GOT3 (cell line): ENCODE measurements around the gene AVPR2.

ENCODE experiments used
- DNase-seq: peaks from one replicate; lab custom pipeline; 2025; ENCODE audit warnings: mixed read lengths; lab: John Stamatoyannopoulos, UW

Gene AVPR2

DNA sequence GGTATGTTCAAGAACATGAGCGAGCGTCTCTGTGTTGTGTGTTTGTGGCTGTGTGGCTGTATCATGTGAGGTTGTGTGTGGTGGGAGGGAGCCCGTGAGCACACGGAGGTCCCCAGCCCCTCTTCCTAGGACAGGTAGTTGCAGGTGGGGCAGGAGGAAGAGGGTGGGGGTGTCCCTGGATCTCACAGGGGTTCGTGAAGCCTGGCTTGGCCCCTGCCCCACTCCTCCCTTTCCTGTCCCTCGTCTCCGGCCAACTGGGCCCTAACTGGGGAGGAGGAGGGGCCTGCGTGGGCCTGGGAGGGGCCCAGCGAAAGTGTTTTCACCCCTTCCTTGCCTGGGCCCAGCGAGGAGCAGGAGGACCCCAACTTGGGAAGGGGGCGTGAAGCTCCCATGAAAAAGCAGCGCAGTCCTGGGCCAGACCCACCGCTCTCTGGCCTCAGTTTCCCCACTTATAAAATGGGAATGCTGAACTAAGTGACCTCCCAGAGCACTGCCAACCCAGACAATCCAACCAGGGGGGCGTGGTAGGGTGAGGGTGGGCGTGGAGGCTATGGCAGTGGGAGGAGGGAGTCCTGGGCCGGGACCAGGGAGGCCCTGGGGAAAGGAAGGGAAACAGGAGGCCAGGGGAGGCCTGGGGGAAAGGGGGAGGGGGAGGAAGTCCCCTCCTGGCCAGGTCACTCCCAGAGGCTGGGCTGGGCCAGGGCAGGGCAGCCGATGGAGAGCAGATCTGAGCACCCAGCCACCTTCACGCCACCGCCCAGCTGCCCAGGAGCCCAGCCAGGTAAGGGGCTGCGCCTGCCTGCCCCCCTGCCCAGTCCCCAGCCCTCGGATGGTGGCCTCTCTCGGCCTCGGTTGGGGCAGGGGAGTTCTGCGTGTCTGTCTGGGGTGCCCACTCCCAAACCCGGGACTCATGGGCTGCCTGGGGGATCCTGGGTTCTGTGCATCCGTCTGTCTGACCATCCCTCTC lies at the start of gene AVPR2:
Gene AVPR2, plus strand, starts transcription at position 683 of the 967 bp plus-strand sequence. CDS start 473 bp downstream, outside the sequence.
- DNase-seq: no peak

DNA sequence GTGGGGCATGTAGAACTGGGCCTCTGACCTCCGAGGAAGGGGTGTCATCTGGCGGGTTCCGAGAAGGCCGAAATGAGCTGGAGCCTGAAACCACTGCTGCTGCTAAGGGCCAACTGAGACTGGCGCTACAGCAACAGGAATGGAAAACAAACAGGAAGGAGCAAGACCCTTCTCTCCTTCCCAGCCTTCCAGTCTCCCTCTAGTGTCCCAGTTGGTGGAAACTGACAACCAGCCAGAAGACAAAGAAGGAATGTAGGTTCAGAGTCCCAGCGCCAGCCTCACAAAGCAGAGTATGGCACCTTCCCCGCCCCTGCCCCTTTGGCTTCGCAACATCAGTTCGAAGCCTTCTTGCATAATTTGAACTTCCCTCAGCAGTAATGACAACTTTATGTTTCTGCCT lies 49.8 kb upstream of the AVPR2 start:
- DNase-seq: no peak

DNA sequence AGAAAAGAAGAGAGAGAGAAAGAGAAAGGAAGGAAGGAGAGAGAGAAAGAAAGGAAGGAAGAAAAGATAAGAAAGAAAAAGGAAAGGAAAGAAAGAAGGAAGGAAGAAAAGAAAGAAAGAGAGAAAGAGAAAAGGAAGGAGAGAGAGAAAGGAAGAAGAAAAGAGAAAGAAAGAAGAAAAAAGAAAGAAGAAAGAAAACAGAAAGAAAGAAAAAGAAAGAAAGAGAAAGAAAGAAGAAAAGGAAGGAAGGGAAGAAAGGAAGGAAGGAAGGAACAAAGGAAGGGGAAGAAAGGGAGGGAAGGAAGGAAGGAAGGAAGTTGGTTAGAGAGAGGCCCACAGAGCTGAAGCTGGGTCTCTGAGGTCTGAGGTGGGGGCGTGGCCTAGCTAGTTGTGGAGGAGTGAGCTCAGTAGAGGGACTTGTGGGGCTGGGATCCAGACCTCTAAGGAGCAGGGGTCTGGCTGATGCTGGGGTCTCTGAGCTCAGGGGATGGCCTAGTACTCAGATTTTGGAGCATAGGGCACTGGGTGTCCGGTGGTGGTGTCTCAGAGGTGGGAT lies 47.0 kb upstream of the AVPR2 start:
- DNase-seq: no peak

DNA sequence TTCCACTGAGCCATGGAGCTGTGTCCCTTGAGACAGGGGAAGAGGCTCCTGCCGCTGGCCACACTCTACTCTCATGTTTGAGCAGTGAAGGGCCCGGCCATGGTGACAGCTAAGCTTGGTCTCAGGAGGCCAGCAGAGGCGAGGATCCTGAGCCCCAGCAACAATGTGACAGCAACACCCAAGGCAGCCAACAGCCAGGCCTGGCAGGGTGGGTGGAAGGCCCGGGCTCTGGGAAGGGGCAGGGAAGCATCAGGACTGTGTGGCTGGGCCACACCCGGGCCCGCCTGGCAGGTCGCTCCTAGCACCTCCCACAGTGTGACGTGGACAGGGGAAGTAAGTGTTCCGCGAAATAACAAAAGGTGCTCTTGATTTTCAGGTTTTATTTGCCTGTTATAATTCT lies 43.3 kb upstream of the AVPR2 start:
- no peak for DNase-seq

DNA sequence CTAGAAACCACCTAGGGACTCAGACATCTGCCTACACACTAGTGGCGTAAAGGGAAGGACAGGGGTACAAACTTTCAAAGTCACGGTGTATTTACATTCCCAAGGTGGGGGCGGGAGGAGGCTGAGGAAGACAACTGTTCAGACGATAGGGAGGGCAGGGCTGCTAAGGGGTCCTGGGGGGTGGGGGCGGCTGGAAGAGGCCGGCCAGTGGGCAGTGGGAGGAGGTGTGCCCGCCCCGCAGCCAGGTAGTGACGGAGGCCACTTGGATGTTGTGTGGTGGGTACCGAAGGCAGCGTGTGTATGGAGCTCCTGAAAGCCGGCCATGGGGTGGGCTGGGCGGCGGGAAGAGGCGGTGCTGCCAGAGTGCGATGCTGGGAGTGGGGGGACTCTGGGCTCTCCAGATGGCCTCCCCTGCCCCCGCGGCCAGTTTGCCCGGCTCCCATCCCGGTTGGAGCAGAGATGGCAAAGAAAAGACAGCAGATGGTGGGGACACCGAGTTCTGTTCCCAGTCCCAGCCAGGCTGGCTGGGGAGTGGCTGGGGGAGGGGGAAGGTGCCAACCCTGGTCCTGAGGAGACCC lies 42.7 kb upstream of the AVPR2 start:
- no peak for DNase-seq

DNA sequence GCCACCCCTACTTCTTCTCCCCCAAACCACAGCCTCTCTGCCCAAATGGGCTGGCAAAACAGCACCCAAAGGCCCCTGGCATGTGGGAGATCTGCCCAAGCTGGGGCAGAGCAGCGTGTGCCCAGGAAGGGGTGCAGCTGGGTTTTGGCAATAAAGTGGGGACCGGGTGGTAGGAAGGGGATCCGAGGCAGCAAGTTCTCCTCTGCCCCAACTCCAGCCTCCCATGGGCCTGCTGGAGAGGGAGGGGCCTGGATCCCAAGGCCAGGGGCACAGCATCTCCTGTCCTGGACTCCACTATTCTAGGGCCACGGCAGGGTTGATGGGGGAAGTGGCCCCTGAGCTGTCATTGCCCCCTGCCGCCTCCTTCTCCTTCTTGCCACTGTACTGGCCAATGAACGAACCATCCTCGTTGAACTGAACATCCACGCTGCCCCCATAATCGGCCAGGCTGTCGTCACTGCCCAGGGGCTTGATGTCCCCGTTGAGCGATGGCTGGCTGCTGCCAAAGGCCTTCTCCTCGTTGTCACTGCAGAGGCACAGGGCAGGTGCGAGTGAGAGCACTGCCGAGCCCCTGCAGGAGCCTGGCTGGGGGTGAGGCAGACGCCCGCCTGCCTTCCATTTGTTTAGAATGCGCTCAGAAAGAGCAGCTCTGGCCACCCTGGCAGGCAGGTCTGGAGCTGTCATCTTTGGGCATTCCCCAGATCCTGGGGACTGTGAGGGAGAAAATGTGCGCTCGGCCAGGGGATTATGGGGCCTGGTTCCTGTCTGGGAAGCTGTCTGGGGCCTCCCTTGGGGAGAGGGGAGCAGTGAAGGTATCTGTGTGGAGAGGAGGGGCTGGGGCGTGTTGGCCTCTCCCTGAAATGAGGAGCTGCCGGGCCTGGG lies 41.9 kb upstream of the AVPR2 start:
- DNase-seq: no peak

DNA sequence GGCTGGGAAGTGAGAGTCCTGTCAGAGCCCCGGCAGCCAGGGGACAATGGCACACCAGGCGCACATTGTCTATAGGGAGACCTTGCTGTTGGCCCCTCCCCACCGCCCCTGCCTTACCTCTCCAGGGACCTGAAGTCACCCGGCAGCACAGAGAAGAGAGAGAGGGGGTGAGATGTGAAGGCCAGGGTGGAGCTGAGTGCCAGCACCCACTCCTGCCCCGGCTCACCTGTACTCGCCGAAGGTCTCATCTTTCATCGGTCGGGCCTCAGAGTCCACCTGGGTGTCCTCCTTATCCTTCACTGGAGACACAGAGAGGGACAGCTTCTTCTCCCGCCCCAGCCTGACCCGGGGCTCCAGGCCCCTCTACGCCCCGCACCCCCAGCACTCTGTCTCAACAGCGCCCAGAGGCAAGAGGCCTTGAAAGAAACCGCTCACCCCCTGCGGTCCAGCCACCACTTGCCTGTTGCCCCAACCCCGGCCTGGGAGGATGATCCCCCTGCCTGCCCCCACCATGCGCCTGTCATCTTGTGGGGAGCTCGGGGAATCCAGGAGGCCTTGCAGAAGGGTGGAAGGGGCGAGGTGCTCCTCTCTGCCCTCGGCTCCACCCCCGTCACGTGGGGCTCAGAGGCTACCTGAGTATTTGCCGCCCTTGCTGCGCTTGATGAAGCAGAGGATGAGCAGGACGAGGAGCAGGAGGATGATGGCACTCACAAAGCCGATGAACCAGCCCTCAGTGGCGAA lies 41.1 kb upstream of the AVPR2 start:
- no peak for DNase-seq

DNA sequence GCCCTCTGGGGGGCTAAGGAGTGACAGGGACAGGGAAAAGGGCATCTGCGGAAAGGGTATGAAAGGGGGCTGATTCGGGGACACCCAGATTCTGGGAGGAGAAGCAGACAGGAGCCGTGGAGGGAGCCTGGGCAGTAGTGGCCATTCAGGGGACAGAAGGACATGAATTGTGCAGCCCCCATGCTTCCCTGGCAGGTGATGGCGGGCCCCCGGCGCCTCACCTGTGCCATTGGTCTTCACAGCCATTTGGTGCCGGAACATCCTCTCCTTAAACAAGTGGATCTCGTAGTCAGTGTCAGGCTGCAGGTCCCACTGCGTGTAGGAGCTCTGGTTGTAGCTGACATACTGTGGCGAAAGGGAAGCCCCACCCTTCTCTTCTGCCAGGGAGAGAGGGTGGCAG lies 40.4 kb upstream of the AVPR2 start:
- DNase-seq: no peak

DNA sequence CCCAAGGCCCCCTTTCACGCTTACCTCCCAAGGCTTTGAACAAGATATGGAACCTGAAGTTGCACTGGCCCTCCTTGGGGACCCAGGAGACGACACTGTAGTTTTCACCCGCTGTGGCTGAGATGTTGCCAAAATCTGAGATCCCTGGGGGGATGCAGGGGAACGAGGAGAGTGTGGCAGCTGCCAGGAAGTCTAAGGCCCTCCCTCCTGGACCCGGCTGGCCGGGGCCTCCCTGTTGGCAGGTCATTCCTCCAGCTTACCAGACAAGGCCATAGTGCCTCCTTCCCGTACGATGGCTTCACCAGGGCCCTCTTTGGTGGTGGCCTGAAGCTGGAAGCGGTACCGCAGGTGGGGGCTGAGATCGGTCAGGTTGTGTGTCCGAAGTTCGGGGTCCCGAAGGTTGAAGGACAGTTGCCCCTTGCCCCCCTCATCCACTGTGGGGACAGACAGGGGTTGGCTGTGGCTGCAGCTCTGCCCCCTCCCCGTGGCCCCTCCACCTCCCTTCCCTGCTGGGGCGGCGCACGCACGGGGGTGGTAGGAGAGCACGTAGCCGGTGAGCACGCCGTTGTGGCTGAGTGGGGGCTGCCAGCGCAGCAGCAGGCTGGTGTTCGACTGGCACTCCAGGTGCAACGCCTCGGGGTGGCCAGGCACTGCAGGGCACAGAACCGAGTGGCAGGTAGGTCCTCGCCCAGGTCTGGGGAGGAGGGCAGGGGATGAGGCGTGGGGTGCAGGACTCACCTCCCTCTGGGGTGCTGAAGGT lies 39.7 kb upstream of the AVPR2 start:
- DNase-seq: no peak

DNA sequence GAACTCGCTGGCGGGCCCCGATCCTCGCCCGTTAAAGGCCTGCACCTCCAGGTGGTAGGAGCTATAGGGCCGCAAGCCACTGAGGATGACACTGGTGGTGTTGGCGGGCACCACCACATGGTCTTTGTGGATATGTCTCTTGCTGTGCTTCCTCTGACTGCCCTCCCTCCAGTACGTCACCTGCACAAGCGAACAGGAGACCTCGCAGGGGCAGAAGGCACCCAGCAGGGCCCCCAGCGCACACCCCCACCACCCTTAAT lies 39.2 kb upstream of the AVPR2 start:
- DNase-seq: no peak

DNA sequence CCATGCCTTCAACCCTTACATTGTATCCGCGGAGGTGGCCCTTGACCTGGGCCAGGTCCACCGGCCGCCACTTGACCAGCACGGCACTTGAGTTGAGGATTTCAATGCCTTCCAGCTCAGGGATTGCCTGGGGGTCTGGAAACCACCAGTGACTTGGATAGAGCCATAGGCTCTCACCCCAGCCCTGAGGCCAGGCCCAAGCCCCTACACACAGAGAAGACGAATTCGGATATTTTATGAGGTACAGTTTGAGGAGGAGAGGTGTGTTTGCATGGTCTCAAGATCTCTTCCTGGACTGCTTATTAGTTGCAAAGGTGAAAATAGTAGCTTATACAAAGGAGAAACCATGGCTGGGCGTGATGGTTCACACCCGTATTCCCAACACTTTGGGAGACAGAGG lies 38.8 kb upstream of the AVPR2 start:
- DNase-seq: no peak

DNA sequence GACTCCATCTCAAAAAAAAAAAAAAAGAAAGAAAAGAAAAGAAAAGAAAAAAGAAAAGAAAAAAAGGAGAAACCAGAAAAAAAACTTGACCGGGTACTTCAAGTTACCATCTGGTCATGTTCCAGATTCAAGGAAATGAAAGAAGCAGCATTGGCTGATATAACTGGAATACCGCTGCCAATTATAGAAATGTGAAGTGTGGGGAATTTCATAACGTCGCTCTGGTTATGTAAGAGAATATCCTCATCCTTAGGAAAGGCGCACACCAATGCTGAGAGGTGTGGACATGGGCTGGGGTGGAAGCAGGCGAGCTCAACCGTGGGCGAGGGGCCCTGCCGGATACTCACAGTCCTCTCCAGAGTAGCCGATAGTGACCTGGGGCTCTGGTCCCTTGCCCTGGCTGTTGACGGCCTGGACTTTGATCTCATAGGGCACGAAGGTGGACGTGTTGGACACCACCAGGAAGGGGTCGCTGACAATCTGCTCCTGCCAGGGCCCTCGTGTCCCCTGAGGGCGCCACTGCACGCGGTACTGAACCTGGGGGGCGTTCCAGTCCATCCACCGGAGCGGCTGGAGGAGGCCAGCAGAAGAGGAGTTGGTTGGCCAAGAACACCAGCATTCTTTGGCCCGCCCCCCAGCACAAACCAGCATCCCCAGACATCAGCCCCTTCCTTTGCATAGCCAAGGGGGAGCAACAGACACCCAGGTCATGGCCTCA lies 38.0 kb upstream of the AVPR2 start:
- DNase-seq: no peak

DNA sequence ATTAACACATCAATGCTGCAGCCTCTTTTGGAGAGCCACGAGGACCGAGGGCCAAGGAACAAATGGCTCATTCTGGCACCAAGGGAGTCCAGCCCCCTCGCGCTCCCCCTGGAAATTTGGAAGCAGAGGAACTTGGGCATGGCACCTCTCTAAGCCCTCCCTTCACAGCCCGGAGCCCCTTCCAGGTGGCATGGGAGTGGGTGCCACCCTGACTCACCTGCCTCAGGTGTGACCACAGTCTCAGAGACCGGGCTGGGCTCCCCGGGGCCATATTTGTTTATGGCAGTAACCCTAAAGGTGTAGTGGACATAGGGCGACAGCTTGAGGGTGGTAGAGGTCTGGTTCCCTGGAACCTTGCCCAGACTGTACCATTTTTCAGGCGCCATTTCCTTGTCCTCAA lies 37.3 kb upstream of the AVPR2 start:
- DNase-seq: no peak

DNA sequence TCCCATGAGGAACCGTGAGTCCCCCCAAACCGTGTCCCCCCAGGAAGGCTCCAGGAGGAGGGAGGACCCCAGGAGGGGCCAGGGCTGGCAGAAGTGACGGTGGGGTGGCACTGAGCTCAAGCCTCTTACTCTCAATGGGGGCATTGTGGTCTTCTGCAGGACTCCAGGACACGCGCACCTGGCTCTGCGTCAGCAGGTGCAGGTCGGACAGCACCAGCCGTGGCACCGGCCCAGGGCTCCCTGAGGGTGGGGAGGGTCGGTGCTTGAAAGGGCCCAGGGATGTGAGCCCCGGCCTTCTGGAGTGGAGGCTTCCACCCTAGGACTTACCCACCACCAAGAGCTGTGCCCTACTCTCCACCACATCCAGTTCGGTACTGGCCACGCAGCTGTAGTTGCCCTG lies 36.8 kb upstream of the AVPR2 start:
- no peak for DNase-seq

DNA sequence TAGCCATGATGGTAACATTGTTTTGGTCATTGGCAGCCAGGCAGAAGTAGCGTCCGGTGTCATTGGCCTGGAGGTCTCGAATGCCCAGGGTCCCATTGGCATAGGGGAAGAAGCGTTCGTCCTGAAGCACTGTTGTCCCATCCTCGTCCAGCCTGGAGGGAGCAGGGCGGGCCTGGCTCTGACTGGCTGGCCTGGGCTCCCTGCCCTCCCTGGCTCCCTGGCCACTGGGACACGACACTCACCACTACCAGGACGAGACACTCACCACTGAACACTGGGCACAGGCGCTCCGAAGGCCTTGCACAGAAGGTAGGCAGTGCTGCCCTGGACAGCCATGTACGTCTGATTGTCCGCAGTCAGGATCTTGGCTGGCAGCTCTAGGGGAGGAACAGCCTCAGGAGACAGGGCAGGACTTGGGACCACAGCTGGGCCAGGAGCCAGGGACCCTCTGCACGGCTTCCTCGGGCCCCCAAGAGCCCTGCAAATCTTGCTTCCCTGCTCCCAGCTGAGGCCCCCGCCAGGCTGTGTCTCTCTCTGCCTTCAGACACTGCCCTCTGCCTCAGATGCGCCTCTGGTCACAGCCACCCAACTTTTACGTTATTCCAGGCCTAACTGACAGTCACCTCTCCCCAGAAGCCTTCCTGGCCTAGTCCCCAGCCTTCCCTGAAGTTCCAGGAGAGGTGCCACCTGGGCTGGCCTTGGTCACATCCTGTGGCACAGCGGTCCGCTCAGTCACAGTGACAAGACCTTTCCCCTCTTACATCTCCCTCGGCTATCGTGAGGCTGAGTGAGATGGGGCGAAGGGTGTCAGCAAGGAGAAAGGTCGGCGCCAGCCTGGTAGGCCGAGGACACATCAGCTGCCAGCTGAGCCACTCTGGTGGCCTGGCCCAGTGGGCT lies 35.6 kb upstream of the AVPR2 start:
- DNase-seq: no peak

DNA sequence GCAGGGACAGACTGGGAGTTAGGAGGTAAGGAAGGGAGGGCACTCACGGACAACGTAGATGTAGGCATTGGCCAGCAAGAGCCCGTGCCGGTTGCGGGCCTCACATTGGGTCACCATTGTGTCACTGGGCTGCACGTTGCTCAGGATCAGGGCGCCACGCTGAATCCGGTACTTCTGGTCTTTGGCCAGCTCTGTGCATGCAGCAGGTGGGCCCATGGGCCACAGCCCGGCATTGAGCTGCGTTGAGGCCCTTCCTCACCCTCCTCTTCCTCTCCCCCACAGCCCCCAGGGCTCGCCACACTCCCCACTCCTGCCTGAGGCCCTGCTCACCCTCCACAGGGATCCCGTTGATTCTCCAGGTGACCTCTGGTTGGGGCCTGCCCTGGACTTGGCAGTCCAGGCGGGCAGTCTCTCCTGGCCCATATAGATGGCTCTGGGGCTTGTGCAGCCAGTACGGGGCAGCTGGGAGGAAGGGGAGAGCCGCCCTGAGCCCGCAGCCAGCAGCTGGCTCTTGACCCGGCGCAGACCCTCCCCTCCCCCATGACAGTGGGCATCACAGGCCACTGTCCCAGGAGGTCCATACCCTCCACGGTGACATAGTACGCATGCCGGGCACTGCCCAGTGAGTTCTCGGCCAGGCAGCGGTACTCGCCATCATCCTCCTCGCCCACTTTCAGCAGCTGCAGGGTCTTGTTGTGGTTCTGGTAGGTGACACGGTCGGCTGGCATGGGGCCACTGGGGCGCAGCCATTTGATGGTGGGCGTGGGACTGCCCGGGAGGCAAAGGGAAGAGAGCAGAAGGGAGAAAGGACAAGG lies 34.8 kb upstream of the AVPR2 start:
- DNase-seq: no peak

DNA sequence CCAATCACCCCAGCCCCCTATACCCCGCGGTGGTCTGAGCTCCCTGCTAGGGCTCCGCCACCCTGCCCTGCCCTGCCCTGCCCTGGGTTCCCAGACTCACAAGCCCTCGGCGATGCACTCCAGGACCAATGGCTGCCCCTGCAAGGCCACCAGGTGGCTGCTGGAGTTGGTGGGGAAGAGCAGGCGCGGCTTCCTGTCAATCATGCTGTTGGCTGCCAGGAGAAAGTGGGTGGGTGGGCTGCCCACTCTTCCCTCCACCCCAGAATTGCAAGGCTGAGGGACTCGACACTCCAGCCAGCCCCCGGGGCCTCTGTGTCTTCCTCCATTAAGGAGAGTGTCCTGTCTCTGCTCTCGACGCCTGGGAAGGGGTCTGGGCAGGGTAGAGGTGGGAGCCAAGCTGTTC lies 34.2 kb upstream of the AVPR2 start:
- no peak for DNase-seq

DNA sequence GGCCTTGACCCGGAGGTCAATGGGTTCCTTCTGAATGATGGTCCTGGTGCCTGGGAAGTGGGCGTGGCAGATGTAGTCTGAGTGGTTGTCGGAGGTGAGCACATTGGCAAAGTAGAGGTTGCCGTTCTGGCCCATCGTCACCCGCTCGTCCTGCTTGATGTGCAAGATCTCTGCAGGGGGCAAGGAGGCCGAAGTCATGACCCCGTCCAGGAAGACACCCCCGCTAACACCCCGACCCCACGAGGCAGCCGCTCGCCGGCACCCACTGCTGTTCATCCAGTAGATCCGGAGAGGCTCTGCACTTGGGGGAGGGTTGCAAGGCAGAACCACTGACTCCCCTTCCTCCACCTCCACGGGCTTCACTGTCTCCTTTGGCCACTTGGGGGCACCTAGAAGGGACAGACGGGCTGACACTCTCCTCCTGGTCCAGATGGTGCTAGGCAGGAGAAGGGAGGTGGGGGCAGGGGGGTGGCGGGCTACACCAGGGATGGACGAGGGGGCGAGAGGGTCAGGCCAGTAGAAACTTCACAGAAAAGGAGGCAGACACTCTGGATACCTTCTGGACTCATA lies 33.6 kb upstream of the AVPR2 start:
- no peak for DNase-seq
